ENCODE results near the gene PIGZ.

Gene PIGZ

GRCh38 chr3:197001972-197002700, 33.5 kb upstream of the PIGZ start:
- DNase-seq (ENCODE audit: low read depth, low spot score): no peak

DNA sequence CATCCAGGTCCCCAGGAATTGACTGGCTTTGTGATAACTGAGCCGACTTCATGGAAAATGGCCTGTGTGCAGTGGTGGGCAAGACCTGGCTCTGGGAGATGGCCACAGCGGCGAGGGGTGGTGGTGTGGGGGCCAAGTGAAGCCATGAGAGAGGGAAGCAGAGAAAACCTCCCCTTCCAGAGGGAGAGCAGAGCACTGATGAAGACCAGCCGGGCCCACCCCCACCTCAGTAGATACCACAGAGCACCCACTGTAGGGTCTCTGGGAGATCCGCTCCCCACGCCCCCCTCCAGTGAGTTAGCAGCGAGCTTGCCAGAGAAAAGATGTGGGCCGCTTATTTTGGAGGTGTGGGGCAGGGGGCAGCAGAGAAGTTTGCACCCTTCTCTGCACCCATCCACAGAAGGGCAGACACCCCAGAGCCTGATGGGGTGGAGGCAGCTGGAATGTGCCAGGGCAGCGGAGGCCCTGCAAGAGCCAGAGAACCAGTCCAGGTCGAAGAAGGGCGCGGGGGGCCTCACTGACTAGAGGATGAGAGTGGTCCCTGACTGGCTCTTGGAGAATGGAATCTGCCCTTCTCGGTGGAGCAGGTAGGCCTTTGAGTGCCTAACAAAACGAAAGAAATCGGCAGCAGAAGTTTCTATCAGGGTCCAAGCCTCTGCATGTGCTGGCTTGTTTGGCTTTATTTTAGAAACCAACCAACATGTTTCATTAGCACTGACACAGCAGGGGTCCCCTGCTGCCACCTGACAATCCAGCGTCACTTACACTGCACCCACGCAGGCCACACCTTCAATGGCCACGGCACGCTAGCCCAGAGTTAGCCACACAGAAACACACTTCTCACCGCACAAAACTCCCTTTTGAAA, 32.7 kb upstream of the PIGZ start:
- no peak for DNase-seq (ENCODE audit: low read depth, low spot score)

DNA sequence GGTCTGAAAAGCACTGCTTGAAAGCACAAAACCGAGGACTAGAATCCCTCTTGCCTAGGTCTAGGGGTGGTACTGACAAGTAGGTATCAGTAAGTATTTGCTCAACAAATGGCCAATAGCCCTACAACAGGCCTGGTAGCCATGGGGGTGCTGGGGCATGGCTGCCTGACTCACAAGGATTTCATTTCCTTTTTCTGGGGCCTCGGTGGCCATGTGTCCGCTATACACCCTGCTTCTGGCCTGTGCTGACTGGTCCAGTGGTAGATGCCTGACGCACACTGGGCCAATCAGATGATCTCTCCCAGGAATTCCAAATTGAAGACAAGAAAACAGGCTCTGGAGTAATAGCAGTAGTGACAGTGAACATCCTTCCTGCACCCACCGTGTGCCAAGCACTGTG, 31.6 kb upstream of the PIGZ start:
- no peak for DNase-seq (ENCODE audit: low read depth, low spot score)

DNA sequence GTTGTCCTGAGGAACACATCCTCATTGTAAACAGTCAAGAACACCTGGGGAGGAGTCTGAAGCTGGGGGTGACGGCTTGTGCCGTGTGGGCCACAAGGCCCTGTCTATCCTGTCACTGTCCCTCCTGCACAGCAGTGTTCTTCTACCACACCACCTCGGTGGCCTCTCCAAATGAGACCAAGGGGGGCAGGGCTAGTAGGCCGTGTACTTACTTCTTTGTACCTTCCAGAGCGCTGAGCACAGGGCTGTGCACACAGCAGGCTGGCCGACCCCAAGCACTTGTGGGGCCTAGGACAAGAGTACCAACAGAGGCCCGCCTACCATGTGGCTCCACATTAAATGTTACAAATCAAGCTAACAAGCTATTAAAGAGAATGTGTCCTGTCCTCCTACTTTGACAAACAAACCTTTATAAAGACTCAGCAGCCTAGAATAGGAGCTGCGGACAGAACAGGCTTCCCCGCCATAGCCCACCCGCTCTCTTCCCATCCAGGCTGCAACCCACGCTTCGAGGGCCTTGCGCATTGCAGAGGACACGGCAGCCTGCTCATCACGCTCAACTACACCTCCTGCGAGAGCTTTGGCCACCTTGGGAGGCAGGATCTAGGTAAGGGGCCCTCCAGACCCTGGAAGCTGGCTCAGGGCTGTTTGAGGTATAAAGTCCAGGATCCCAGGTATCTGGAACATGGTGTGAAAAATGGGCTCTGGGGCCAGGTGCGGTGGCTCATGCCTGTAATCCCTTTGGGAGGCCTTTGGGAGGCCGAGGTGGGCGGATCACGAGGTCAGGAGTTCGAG, 30.5 kb upstream of the PIGZ start:
- no peak for DNase-seq (ENCODE audit: low read depth, low spot score)

DNA sequence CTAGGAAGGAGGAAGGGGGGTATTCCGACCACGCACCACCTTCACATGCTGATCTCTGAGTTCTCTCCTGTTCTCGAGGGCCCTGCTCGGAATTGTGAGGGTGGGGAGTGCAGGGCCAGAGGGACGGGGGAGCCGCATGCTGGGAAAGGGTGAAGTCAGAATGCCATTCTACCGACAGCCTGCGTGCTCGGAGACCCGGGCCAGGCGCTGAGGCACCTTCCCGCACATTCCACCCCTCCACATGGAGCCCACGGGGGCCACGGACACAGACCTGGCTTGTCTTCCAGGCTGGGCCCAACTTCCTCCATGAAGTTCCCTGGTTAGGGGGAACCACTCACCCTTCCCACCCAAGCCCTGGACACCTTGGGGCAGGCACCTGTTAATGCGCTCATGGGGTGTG, 28.7 kb upstream of the PIGZ start:
- no peak for DNase-seq (ENCODE audit: low read depth, low spot score)

DNA sequence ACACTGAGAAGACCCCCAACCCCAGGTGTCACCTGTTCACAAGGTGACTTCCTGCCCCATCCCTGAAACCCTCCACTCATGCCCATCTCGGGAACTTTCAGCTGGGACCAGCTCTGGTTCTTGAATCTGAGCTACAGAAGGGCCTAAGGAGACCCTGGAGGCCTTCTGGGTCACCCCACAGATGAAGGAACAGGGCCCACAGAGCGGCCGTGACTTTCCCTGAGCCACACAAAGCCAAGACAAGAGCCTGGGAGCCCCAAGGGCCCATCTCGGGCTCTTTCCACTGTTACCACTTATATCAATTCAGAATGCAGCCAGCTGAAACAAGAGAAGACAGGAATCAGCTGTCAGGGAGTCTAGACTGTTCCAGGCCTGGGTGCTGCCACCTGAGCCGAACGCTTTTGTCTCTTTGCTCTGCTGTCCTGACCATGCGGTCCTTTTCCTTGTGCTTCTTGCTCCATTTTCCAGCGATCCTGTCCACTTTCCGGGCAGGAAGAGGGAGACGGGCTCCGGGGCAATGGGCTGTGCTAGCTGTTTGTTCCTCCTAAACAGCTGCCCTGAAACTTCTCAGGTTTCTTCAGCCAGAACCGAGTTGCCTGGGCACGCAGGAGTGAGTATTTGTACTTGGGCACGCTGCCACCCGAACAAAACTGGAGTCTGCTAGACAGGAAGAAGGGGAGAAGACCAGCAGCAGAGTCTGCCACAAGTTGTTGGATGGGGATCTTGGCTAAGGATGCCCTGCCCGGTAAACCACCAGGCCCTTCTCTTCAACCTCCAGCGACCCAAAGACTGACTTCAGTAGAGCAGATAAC, 28.0 kb upstream of the PIGZ start:
- DNase-seq (ENCODE audit: low read depth, low spot score): no peak

GRCh38 chr3:196995646-196996355, 27.2 kb upstream of the PIGZ start:
- DNase-seq (ENCODE audit: low read depth, low spot score): no peak

- no peak for DNase-seq (ENCODE audit: low read depth, low spot score)
Observed at GRCh38 chr3:196995027-196995426, 26.4 kb upstream of the PIGZ start.

DNA sequence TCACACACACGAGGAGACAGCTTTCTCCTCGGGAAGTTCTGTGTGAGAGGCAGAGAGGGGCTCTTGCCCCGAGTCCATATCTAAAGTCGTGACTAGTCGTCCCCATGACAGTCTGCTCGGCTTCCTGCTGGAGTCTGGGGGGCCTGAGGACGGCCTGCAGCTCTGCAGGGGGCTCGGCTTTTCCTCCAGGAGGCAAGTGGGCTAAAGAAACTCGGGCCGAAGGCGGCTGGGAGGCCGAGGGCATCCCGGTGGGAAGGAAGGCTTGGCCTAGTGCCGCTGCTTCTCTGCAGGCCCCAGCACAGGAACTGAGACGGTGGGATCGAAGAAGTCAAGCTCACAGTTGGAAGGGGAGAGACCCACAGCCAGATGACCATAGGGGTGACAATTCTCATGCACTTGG, 25.4 kb upstream of the PIGZ start:
- no peak for DNase-seq (ENCODE audit: low read depth, low spot score)

DNA sequence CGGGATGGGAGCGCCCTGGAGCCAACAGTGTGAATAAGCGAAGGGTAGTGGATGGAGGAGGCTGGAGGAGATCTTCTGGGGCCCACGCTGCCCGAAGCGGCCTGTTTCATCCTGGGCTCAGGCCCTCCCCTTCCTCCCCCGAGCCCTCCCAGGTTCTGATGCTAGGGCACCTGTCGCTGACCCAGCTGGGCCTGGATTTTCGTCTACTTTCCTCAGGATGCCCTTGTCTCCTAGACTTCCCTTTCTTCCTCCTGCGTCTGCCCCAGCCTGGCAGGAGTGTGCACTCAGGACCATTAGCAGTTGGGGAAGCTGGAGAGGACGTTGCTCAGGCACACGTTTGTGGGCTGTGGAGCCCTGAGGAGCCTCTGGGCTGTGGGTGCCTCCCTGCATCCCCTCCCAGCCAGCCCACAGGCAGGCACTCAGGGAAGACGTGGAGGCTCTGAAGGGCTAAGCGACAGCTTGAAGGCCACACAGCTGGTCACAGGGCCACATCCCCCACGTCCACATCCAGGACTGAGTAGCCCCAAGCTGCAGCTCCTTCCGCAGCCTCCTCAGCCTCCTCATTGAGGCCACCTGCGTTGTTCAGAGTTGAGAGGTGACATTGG, 23.9 kb upstream of the PIGZ start:
- no peak for DNase-seq (ENCODE audit: low read depth, low spot score)

- DNase-seq (ENCODE audit: low read depth, low spot score): no peak
Observed at GRCh38 chr3:196991581-196992460, 23.2 kb upstream of the PIGZ start.

DNA sequence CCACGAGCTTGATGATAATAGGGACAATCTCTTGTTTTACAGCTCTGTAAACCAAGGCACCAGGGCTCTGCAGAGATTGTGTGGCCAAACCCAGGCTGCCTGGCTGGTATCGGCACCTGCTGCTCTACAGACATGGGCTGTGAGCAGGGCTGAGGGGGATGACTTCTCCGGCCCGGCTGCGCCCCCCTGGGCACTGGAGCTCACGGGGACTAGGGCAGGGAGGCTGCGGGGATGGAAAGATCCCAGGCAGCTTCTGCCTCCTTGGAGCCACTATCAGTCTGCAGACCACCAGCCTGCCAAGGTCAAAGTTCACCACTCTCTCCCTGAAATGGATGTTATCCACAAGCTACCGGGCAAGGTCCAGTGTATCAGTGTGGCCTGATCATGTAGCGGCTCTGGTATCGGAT, 22.0 kb upstream of the PIGZ start:
- no peak for DNase-seq (ENCODE audit: low read depth, low spot score)

DNA sequence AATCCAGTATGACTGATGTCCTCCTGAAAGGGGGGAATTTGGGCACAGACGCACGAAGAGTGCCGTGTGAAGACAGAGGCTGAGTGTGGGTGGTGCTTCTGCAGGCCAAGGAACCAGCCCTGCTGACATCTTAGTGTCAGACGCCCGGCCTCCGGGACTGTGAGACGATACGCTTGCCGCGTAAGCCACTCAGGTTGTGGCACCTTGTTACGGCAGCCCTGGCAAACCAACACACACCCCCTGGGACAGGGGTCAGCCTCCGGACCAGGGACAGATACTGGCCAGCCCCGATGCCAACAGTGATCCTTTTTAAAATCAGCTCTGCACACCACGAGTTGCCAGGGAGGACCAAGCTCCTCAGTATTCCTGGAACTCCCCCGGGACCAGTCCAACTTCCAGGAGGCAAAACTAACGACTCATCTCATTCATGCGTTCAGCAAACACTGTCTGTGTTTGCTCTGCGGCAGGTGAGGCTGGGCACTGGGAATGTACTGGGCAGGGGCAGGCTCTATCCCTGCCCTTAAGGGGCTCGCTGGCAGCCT, 21.2 kb upstream of the PIGZ start:
- DNase-seq (ENCODE audit: low read depth, low spot score): no peak

DNA sequence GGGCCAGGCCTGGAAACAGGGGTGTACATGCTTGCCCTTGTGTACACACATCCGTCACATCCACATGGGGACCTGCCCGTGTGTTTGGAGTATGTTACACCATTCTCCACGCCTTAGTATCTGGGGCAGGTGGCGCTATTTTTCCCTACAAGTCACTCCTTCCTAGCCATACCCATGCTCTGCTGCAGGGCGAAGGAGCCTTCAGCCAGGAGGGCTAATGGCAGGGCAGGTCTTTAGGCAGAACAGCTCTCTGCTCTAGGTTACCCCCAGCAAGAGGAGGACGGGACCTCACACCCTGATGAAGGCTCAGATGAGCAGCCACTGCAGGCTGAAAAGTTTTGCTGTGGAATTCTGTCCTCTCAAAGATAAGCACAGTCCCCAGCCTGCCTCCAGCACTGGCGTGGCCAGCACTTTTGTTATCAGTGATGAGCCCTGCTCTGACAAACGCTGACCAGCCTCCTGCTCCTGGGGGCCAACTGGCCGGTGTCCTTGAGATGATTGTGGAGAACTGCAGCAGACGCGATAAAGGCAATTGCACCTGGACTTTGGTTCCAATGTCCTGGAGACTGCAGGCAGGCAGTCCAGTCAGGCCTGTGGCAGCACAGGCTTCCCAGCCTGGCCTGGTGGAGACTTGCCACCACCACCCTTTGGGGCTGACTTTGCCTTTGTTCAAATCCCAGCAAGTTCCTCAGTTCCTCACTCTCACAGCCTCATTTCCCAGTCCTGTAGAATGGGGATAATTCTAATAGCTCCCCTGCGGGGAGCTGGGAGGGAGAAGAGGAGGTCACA, 19.8 kb upstream of the PIGZ start:
- DNase-seq (ENCODE audit: low read depth, low spot score): no peak

- DNase-seq (ENCODE audit: low read depth, low spot score): no peak
Observed at GRCh38 chr3:196987022-196987421, 18.4 kb upstream of the PIGZ start.

- no peak for DNase-seq (ENCODE audit: low read depth, low spot score)
Observed at GRCh38 chr3:196985954-196986885, 17.6 kb upstream of the PIGZ start.

DNA sequence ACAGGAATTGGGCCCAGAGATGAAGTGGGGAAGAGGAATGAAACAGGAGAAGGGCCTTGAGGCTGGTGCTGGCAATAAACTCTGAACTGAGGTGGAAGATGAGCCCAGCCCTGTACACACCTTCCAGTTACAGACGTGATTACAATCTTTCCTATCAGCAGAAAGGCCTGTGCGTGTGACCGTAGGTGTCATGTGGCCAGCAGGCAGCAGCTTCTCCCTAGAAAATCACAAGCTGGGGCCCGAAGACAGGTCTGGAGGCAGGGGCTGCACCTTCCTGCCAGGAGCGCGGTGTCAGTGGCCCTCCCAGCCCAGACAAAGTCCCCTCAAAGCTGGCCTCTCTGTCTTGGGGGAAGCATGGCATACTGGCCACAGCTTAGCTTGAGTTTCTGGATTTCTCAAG, 16.7 kb upstream of the PIGZ start:
- no peak for DNase-seq (ENCODE audit: low read depth, low spot score)
